ENCODE results near the gene SENP7. TPM values are rescaled to one million over a fixed set of nuclear protein-coding genes. Genes with fewer than 3 reads are reported as not detected.

SENP7 gene
- total RNA-seq, 2 donors from 2014 or later, result 23.7 to 55.1 TPM

DNA sequence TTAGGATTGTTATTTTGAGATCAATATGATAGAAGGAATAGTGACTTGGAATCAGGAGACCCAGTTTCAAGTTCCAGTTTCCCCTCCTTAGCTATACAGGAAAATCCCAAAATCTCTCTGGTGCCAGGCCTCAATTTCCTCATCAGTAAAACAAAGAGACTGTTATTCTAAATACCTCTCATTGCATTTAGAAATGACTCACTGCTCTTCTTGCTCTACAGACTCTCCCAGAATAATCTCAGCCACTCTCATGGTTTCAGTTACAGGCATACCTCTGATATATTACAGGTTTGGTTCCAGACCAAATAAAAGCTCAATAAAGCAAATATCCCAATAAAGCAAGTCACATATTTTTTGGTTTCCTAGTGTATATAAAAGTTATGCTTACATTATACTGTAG is 221.0 kb downstream of the SENP7 start:
- Histone ChIP-seq H3K36me3 (no peaks in the 10 kb centered on the region), H3K9me3 (no peaks in the 10 kb centered on the region), H3K27ac (no peak overlapping the region), H3K4me3 (no peak overlapping the region), H3K27me3 (replicated peaks; ENCODE audit: insufficient read depth) (no peaks in the 10 kb centered on the region), H3K4me1 (ENCODE audit: control insufficient read depth in 1 of 2, low read depth in 2 of 2) (peaks cover 0 to 3% of the 10 kb centered on the region in 2 donors)
- no peak for ATAC-seq (ENCODE audit: insufficient number of reproducible peaks, low FRiP score, low read depth)
- no peak for DNase-seq (ENCODE audit: low spot score)
- TF ChIP-seq, protein P1, sequence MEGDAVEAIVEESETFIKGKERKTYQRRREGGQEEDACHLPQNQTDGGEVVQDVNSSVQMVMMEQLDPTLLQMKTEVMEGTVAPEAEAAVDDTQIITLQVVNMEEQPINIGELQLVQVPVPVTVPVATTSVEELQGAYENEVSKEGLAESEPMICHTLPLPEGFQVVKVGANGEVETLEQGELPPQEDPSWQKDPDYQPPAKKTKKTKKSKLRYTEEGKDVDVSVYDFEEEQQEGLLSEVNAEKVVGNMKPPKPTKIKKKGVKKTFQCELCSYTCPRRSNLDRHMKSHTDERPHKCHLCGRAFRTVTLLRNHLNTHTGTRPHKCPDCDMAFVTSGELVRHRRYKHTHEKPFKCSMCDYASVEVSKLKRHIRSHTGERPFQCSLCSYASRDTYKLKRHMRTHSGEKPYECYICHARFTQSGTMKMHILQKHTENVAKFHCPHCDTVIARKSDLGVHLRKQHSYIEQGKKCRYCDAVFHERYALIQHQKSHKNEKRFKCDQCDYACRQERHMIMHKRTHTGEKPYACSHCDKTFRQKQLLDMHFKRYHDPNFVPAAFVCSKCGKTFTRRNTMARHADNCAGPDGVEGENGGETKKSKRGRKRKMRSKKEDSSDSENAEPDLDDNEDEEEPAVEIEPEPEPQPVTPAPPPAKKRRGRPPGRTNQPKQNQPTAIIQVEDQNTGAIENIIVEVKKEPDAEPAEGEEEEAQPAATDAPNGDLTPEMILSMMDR (IDR thresholded peaks at IDR 0.05), result no peak

DNA sequence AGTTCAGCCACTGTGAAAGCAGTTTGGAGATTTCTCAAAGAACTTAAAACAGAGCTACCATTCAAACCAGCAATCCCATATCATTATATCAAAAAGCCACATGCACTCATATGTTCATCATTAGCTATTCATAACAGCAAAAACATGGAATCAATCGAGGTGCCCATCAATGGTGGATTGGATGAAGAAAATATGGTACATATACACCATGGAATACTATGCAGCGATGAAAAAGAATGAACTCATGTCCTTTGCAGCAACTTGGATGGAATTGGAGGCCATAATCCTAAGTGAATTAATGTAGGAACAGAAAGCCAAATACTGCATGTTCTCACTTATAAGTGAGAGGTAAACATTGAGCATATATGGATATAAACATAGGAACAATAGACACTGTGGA is 224.7 kb downstream of the SENP7 start:
- ATAC-seq (ENCODE audit: insufficient number of reproducible peaks, low FRiP score, low read depth) (no peak), DNase-seq (ENCODE audit: low spot score) (no peak)

DNA sequence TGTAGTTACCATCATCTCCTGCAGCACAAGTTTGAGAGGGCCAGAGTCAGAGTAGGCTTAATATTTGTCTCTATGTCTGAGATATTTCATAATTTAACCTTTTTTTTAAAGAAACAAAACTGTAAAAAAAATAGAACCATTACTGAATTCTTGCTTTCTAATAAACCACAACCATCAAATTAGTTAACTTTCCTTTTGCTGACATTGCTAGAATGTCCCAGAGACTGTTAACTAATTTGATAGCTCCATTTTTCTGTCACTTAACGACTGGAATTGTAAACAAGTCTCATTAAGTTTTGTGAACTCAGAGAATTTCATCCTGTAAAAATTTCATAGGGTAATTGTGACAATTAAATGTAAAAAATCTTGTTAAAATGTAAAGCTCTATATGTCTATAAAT is 228.3 kb downstream of the SENP7 start:
- Histone ChIP-seq H3K9me3 (no peaks in the 10 kb centered on the region), H3K4me1 (ENCODE audit: control insufficient read depth in 1 of 2, low read depth in 2 of 2) (no peaks in the 10 kb centered on the region), H3K27me3 (replicated peaks; ENCODE audit: insufficient read depth) (no peaks in the 10 kb centered on the region), H3K4me3 (no peak overlapping the region), H3K36me3 (no peaks in the 10 kb centered on the region), H3K27ac (no peak overlapping the region)
- ATAC-seq (ENCODE audit: insufficient number of reproducible peaks, low FRiP score, low read depth), result no peak
- TF ChIP-seq, protein P1 (IDR thresholded peaks at IDR 0.05), result no peak
- no peak for DNase-seq (ENCODE audit: low spot score)

More for the DNA sequence above, 224.7 kb downstream of the SENP7 start:
- Histone ChIP-seq H3K4me3 (no peak overlapping the region), H3K27me3 (replicated peaks; ENCODE audit: insufficient read depth) (no peaks in the 10 kb centered on the region), H3K36me3 (no peaks in the 10 kb centered on the region), H3K9me3 (no peaks in the 10 kb centered on the region), H3K4me1 (ENCODE audit: control insufficient read depth in 1 of 2, low read depth in 2 of 2) (peaks cover 0 to 3% of the 10 kb centered on the region in 2 donors), H3K27ac (no peak overlapping the region)
- TF ChIP-seq, protein P1 (IDR thresholded peaks at IDR 0.05), result no peak

DNA sequence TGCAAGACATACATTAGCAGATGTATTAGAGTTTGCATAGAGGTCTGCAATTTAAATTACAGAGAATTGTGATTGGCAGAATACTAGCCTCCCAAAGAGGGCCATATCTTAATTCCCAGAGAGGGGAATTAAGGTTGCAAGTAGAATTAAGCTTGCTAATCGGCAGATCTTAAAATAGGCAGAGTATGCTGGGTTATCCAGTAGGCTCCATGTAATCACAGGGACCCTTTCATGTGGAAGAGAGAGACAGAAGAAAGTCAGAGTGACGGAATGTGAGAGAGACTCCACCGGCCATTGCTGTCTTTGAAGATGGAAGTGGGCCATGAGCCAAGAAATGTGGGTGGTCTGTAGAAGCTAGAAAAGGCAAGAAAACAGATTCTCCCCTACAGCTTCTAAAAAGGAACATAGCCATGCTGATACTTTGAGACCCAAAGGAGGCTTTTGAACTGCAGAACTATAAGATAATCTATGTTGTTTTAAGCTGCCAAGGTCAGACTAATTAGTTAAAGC is 231.4 kb downstream of the SENP7 start:
- no peak for DNase-seq (ENCODE audit: low spot score)
- ATAC-seq (ENCODE audit: insufficient number of reproducible peaks, low FRiP score, low read depth), result no peak
- H3K9me3 ChIP-seq, result no peaks in the 10 kb centered on the region
- TF ChIP-seq, protein P1 (IDR thresholded peaks at IDR 0.05), result no peak
- H3K27ac ChIP-seq, result no peak overlapping the region
- no peak overlapping the region for H3K4me3 ChIP-seq
- H3K4me1 ChIP-seq (ENCODE audit: control insufficient read depth in 1 of 2, low read depth in 2 of 2), result no peaks in the 10 kb centered on the region
- no peaks in the 10 kb centered on the region for H3K27me3 ChIP-seq (replicated peaks; ENCODE audit: insufficient read depth)
- H3K36me3 ChIP-seq, result no peaks in the 10 kb centered on the region

DNA sequence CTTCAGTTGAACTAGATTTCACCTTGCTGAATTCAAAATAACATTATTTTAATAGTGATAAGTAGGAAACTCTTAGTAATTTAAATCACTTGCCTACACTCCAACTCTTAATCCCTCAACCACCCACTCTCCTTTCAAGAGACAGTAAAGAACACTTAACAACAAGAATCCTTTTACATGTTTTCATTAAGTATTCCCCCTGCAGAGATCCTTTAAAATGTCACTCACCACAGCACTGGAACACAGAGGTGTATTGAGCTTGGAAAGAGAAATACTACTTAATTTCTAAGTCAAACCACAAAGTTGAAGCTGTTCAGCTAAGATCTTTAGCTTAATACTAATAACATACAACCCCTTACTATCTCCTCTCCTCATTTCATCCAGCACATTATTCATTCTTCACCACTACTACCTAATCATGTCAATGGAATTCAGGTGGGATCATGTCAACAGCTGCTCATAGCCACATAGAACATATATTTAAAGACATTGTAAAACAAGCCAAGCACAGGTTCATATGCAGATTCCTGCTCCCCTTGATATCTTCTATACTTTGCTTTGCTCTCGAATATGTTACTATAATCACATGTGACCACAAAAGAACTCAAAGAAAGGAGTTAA is 233.1 kb downstream of the SENP7 start:
- H3K27ac ChIP-seq, result no peak overlapping the region
- no peaks in the 10 kb centered on the region for H3K4me1 ChIP-seq (ENCODE audit: control insufficient read depth in 1 of 2, low read depth in 2 of 2)
- no peak overlapping the region for H3K4me3 ChIP-seq
- ATAC-seq (ENCODE audit: insufficient number of reproducible peaks, low FRiP score, low read depth) (no peak), DNase-seq (ENCODE audit: low spot score) (no peak)
- TF ChIP-seq, protein P1 (IDR thresholded peaks at IDR 0.05), result no peak
- no peaks in the 10 kb centered on the region for H3K36me3 ChIP-seq
- no peaks in the 10 kb centered on the region for H3K9me3 ChIP-seq
- no peaks in the 10 kb centered on the region for H3K27me3 ChIP-seq (replicated peaks; ENCODE audit: insufficient read depth)
